Glomerular visceral epithelial cell (primary cell): Measurements from ENCODE around the gene PRR11.
"Not testable (repeated sequence)": the region's sequence is repeated elsewhere in the genome, so short reads cannot be mapped to it uniquely, and the experiment has no call there.

Source experiments
- DNase-seq: peaks from one replicate; pipeline ENCODE4 v3.0.0-alpha.2; 2016; ENCODE audit errors: extremely low spot score

Gene PRR11

DNA sequence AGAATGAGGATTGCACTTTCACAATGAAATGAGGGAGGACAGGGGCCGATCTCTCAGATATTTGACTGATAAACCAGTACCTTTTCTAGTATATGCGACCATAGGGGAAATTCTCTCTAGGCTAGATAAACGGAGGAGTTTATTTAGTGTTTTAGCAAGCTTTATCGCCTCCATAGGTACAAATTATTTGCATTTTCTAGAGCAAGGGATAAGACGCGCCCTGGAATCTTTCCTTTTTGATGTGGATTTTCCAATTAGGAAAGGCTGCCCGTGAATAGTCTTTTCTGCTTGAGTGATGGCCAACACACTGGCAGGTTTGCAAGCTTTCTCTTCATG is 64.4 kb downstream of the PRR11 start:
- no peak for DNase-seq

- peak; percentile 98 for DNase-seq
Measured at GRCh38 chr17:59220328-59221158, 65.0 kb downstream of the PRR11 start, which contains the start of gene GDPD1. TSS of gene GDPD1 (plus strand) at chr17:59220511. CDS start at chr17:59220610, 99 bp downstream.

DNA sequence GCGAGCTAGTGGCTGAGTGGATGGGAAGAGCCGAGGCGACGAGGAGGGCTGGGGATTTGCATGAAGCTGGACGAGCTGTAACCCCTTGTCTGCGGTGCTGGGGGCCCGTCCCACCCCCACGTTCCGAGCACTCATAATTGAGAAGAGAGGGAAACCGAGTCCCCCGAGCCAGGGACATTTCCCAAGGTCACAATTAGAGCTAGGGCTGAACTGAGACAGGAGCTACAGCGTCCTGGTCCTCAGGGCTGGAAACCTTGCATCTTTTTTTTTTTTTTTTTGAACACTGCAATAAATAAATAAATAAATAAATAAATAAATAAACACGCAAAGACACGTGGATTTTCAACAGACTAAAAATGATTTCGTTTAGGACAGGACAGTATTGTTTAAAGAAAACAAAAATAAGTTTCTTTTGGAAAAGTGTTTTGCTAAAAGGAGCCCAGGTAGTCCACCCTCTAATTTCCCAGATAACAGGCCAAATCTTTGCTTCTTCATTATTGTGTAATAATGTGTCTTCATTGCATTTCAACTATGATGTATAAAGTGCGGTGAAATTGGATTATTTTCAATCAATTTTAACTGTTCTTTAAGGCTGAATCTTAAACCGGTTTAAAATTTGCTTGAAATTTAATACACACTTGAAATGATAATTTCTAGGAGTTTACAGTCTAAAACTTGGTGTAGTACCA is 65.8 kb downstream of the PRR11 start:
- DNase-seq = no peak

DNA sequence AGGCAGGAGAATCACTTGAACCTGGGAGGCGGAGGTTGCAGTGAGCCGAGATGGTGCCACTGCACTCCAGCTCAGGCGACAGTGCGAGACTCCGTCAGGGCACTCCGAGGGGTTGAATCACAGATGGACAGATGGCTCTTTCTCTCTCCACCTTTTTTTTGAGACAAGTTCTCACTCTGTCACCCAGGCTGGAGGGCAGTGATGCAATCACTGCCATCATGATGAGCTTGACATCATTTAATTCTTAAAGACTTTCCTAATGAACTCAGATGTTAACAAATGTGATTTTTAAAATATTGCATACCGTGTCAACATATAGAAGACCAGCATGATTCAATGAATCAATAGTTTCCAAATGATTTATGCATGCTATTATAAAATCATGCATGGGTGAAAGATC is 68.3 kb downstream of the PRR11 start:
- DNase-seq = no peak

- not testable (repeated sequence) for DNase-seq
Measured at GRCh38 chr17:59228588-59228987, 73.0 kb downstream of the PRR11 start.

GRCh38 chr17:59230764-59231163 is 75.2 kb downstream of the PRR11 start:
- DNase-seq = no peak

DNA sequence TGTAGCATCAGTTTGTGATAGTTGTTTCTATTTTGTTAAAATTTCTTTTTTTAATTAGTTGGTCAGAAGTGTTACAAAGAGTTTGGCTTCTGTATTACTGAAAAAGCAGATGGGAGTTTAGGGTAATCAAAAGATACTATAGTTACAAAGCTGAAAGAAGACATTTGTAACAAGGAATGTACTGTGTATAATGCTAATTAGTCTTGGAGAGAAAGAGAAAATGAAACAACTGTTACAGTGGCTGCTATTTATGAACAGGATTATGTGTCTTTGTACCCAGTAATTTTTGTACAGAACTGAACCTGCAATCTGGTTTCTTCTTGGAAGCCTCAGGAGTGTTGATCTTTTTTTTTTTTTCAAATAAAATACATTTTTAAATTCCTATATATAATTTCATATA is 79.1 kb downstream of the PRR11 start:
- DNase-seq = no peak

DNA sequence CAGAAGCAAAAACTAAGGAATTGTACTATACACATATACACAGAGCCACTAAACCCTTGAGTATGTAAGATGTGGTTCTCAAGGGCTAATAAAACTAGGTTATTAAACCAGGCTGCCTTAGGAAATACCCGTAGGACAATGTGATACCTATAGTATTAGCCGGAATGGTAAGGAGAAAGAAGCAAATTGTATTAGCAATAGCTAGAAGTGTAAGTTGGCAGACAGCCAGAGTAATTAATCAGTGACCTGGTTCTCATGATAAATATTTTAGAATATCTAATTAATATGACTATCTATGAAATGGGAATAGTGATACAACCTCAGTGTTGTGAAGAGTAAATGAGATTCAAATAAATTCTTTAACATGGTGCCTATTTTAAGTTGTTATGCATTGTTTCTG is 83.4 kb downstream of the PRR11 start:
- DNase-seq = no peak

GRCh38 chr17:59244081-59244480 is 88.5 kb downstream of the PRR11 start:
- no peak for DNase-seq
